ENCODE data around the gene HCRTR1. TPM values are rescaled to one million over a fixed set of nuclear protein-coding genes. Genes with fewer than 3 reads are reported as not detected.

The HCRTR1 gene
- total RNA-seq, 4 donors from 2014 or later: 0.21 to 2.5 TPM; not detected in 2

- no peaks in the 10 kb centered on the region for H3K9me3 ChIP-seq
- H3K4me1 ChIP-seq: peaks cover 0 to 55% (median 9%) of the 10 kb centered on the region in 4 donors
- no peaks in the 10 kb centered on the region for H3K27me3 ChIP-seq
- peak overlapping the region in 1 of 4 donors; percentile 55 for H3K4me3 ChIP-seq
- no peaks in the 10 kb centered on the region for H3K36me3 ChIP-seq
- 77 to 80% methylated on average over 15 of the region's 15 CpGs for WGBS, 2 donors
- no peak for DNase-seq (ENCODE audit: low spot score in 2 of 2)
- peak overlapping the region in 3 of 4 donors; percentile 19 to 78 (median 60) for H3K27ac ChIP-seq
- no peak for TF ChIP-seq CTCF (IDR thresholded peaks at IDR 0.05)
- no peak for TF ChIP-seq EP300 (IDR thresholded peaks at IDR 0.05)
- no peak for TF ChIP-seq POLR2A (IDR thresholded peaks at IDR 0.05)
Observed at GRCh38 chr1:31580891-31581603, 36.4 kb upstream of the HCRTR1 start.

GRCh38 chr1:31581821-31582810, 35.4 kb upstream of the HCRTR1 start:
- DNase-seq (ENCODE audit: low spot score in 2 of 2): no peak
- H3K4me3 ChIP-seq: no peak overlapping the region
- peaks cover 0 to 9% of the 10 kb centered on the region in 2 donors for H3K27me3 ChIP-seq
- no peaks in the 10 kb centered on the region for H3K9me3 ChIP-seq
- H3K4me1 ChIP-seq: peaks cover 0 to 56% (median 14%) of the 10 kb centered on the region in 4 donors
- H3K36me3 ChIP-seq: no peaks in the 10 kb centered on the region
- H3K27ac ChIP-seq: peak overlapping the region in 2 of 4 donors; percentile 60 to 78
- TF ChIP-seq POLR2A (IDR thresholded peaks at IDR 0.05) (no peak), CTCF (IDR thresholded peaks at IDR 0.05) (no peak), EP300 (IDR thresholded peaks at IDR 0.05) (no peak)
- WGBS, 2 donors: 79% methylated on average over 12 of the region's 12 CpGs

- 47 to 66% methylated on average over 16 of the region's 16 CpGs for WGBS, 2 donors
- Histone ChIP-seq H3K4me3 (no peak overlapping the region), H3K27me3 (peaks cover 0 to 19% of the 10 kb centered on the region in 2 donors), H3K9me3 (no peaks in the 10 kb centered on the region), H3K27ac (peak overlapping the region in 2 of 4 donors; percentile 50 to 60), H3K4me1 (peaks cover 0 to 68% (median 25%) of the 10 kb centered on the region in 4 donors), H3K36me3 (no peaks in the 10 kb centered on the region)
- no peak for DNase-seq (ENCODE audit: low spot score in 2 of 2)
- no peak for TF ChIP-seq CTCF (IDR thresholded peaks at IDR 0.05)
- no peak for TF ChIP-seq EP300 (IDR thresholded peaks at IDR 0.05)
- no peak for TF ChIP-seq POLR2A (IDR thresholded peaks at IDR 0.05)
Observed at GRCh38 chr1:31583082-31583994, 34.2 kb upstream of the HCRTR1 start.

GRCh38 chr1:31583995-31584868, 33.3 kb upstream of the HCRTR1 start:
- H3K4me3 ChIP-seq: no peak overlapping the region
- WGBS, 2 donors: 47 to 48% methylated on average over 11 to 13 of the region's 13 CpGs
- DNase-seq (ENCODE audit: low spot score in 2 of 2): no peak

More at GRCh38 chr1:31583995-31584868, 33.3 kb upstream of the HCRTR1 start:
- Histone ChIP-seq H3K27me3 (peaks cover 0 to 28% of the 10 kb centered on the region in 2 donors), H3K27ac (peak overlapping the region in 1 of 4 donors; percentile 60), H3K36me3 (no peaks in the 10 kb centered on the region), H3K9me3 (no peaks in the 10 kb centered on the region), H3K4me1 (peaks cover 0 to 76% (median 31%) of the 10 kb centered on the region in 4 donors)
- TF ChIP-seq POLR2A (IDR thresholded peaks at IDR 0.05) (no peak), EP300 (IDR thresholded peaks at IDR 0.05) (peak in 1 of 2 donors; percentile 56)

Measured in tibial nerve (tissue), 4 donors.